H1 (cell line): ENCODE data around the gene CNTNAP3B. TPM values are rescaled to one million over a fixed set of nuclear protein-coding genes. Genes with fewer than 3 reads are reported as not detected.
"Not testable (repeated sequence)": the region's sequence is repeated elsewhere in the genome, so short reads cannot be mapped to it uniquely, and the experiment has no call there.

Experiments
- CTCF ChIA-PET: fragments of 300-600 bp; sonication (Branson Sonifier 250); formaldehyde crosslinking; loops from one replicate; lab custom pipeline; 2021; ENCODE audit not compliant: partially characterized antibody; lab: Charles Lee
- POLR2A ChIA-PET: fragments of 300-600 bp; sonication (Branson Sonifier 250); formaldehyde crosslinking; loops from one replicate; lab custom pipeline; 2021; ENCODE audit warnings: inconsistent platforms; ENCODE audit not compliant: partially characterized antibody; lab: Charles Lee
- DNase-seq, 2 experiments: peaks; one replicate each; pipeline versions ENCODE4 v3.0.0 to v3.0.0-alpha.2; 2010 to 2022; ENCODE audit warnings: low spot score in 2 of 2, low read depth in 1 of 2, mixed read lengths in 1 of 2
- FAIRE-seq: peaks from 2 replicates; lab custom pipeline; 2011; peaks lifted over from hg19 to GRCh38; lab: Jason Lieb, UNC
- H2AFZ ChIP-seq: 2 replicates; pipeline ENCODE4 v1.8.1; 2012; ENCODE audit warnings: low read length, inconsistent platforms
- H2AK5ac ChIP-seq: 2 replicates; pipeline ENCODE4 v1.6.1; 2013; ENCODE audit warnings: low read depth, low read length
- H2BK120ac ChIP-seq: replicated peaks from 2 replicates; pipeline ENCODE3; 2013; ENCODE audit warnings: low read depth, low read length, inconsistent platforms
- H2BK12ac ChIP-seq: 2 replicates; pipeline ENCODE4 v1.6.1; 2013; ENCODE audit warnings: low read depth, low read length
- H2BK15ac ChIP-seq: 2 replicates; pipeline ENCODE4 v1.6.1; 2013; ENCODE audit warnings: low read length
- H2BK20ac ChIP-seq: 2 replicates; pipeline ENCODE4 v1.6.1; 2013; ENCODE audit warnings: low read length
- H2BK5ac ChIP-seq: 2 replicates; pipeline ENCODE4 v1.6.1; 2013; ENCODE audit warnings: low read depth, low read length
- H3K14ac ChIP-seq: 2 replicates; pipeline ENCODE4 v1.6.1; 2013; ENCODE audit warnings: inconsistent platforms; ENCODE audit not compliant: insufficient read length
- H3K18ac ChIP-seq: 2 replicates; pipeline ENCODE4 v1.6.1; 2013; ENCODE audit warnings: low read length; ENCODE audit errors: extremely low read depth
- H3K23ac ChIP-seq: 2 replicates; pipeline ENCODE4 v1.6.1; 2013; ENCODE audit warnings: inconsistent platforms; ENCODE audit not compliant: insufficient read length
- H3K23me2 ChIP-seq: 2 replicates; pipeline ENCODE4 v1.6.1; 2013; ENCODE audit warnings: low read depth, low read length
- H3K27ac ChIP-seq: 2 replicates; pipeline ENCODE4 v1.6.1; 2011; ENCODE audit warnings: low read depth, low read length, inconsistent platforms
- H3K27me3 ChIP-seq, 4 experiments: replicated peaks in 1 of 4; 1 replicate in 1 of 4; 2 replicates in 3 of 4; pipeline versions ENCODE4 v1.6.1 to v1.8.1; 2011 to 2013; ENCODE audit warnings: low read length in 3 of 4, mild to moderate bottlenecking in 3 of 4, inconsistent platforms in 2 of 4, mixed read lengths in 2 of 4, moderate library complexity in 1 of 4; ENCODE audit not compliant: control insufficient read depth in 3 of 4, insufficient read depth in 3 of 4; ENCODE audit errors: extremely low read depth in 1 of 4
- H3K36me3 ChIP-seq, 4 experiments: 2 replicates each; pipeline versions ENCODE4 v1.6.1 to v1.8.1; 2011 to 2013; ENCODE audit warnings: mild to moderate bottlenecking in 4 of 4, low read length in 3 of 4, moderate library complexity in 2 of 4, control low read depth in 1 of 4, inconsistent platforms in 1 of 4; ENCODE audit not compliant: insufficient read depth in 4 of 4, control insufficient read depth in 2 of 4
- H3K4ac ChIP-seq: replicated peaks from 2 replicates; pipeline ENCODE3; 2013; ENCODE audit warnings: low read length, low read depth, mixed read lengths, inconsistent platforms; ENCODE audit not compliant: insufficient read length
- H3K4me1 ChIP-seq, 4 experiments: replicated peaks in 1 of 4; 1 replicate in 1 of 4; 2 replicates in 3 of 4; pipeline versions ENCODE4 v1.6.1 to v1.8.1; 2011 to 2013; ENCODE audit warnings: low read length in 3 of 4, inconsistent platforms in 2 of 4, mixed read lengths in 1 of 4; ENCODE audit not compliant: insufficient read depth in 4 of 4, control insufficient read depth in 3 of 4
- H3K4me2 ChIP-seq, 2 experiments: 2 replicates each; pipeline versions ENCODE4 v1.6.1 to v1.8.1; 2011 to 2013; ENCODE audit warnings: low read depth in 2 of 2, low read length in 2 of 2, control low read depth in 1 of 2, inconsistent platforms in 1 of 2, mild to moderate bottlenecking in 1 of 2; ENCODE audit not compliant: insufficient read depth in 1 of 2
- H3K4me3 ChIP-seq, 4 experiments: fragments of 200-600, 300-600 bp in 1 of 4; sonication (generic), shearing (Covaris generic), sonication (Bioruptor Twin) in 1 of 4; 2 replicates each; pipeline versions ENCODE4 v1.5.1 to v1.8.1; 2011 to 2016; ENCODE audit warnings: low read length in 4 of 4, low read depth in 3 of 4, control low read depth in 2 of 4, inconsistent platforms in 2 of 4, mild to moderate bottlenecking in 2 of 4, mixed read lengths in 1 of 4, moderate library complexity in 1 of 4; ENCODE audit not compliant: insufficient read depth in 2 of 4; ENCODE audit errors: extremely low read depth in 1 of 4
- H3K56ac ChIP-seq: replicated peaks from 2 replicates; pipeline ENCODE3; 2013; ENCODE audit warnings: low read depth, mild to moderate bottlenecking, mixed read lengths, low read length, inconsistent platforms; ENCODE audit not compliant: insufficient read length
- H3K79me1 ChIP-seq: 2 replicates; pipeline ENCODE4 v1.6.1; 2013; ENCODE audit warnings: low read depth, low read length, control low read depth
- H3K79me2 ChIP-seq, 2 experiments: 2 replicates each; pipeline versions ENCODE4 v1.6.1 to v1.8.1; 2012 to 2013; ENCODE audit warnings: low read length in 2 of 2, mild to moderate bottlenecking in 2 of 2, inconsistent platforms in 1 of 2; ENCODE audit not compliant: insufficient read depth in 2 of 2, control insufficient read depth in 1 of 2
- H3K9ac ChIP-seq, 4 experiments: replicated peaks in 1 of 4; 1 replicate in 1 of 4; 2 replicates in 3 of 4; pipeline versions ENCODE4 v1.6.1 to v1.8.1; 2011 to 2013; ENCODE audit warnings: low read depth in 3 of 4, low read length in 3 of 4, control low read depth in 2 of 4, mild to moderate bottlenecking in 2 of 4, moderate library complexity in 2 of 4, inconsistent platforms in 1 of 4; ENCODE audit errors: extremely low read depth in 1 of 4
- H3K9me3 ChIP-seq, 2 experiments: 2 replicates each; pipeline versions ENCODE4 v1.6.1 to v1.8.1; 2012 to 2013; ENCODE audit warnings: mild to moderate bottlenecking in 2 of 2, moderate library complexity in 2 of 2, control low read depth in 1 of 2, inconsistent platforms in 1 of 2, low read depth in 1 of 2, low read length in 1 of 2, mixed read lengths in 1 of 2; ENCODE audit not compliant: insufficient read depth in 2 of 2
- H4K20me1 ChIP-seq, 2 experiments: replicated peaks in 1 of 2; 2 replicates each; pipeline versions ENCODE3 to v1.8.1; 2011 to 2013; ENCODE audit warnings: inconsistent platforms in 2 of 2, low read length in 2 of 2, mild to moderate bottlenecking in 1 of 2; ENCODE audit not compliant: insufficient read depth in 2 of 2, control insufficient read depth in 1 of 2
- H4K5ac ChIP-seq: 2 replicates; pipeline ENCODE4 v1.6.1; 2013; ENCODE audit warnings: low read length, low read depth, mixed read lengths, inconsistent platforms; ENCODE audit not compliant: insufficient read length
- H4K8ac ChIP-seq: 2 replicates; pipeline ENCODE4 v1.8.0; 2013; ENCODE audit warnings: mild to moderate bottlenecking, moderate library complexity, low read length, inconsistent platforms; ENCODE audit not compliant: insufficient read depth; ENCODE audit errors: extremely low read depth
- H4K91ac ChIP-seq: replicated peaks from 2 replicates; pipeline ENCODE3; 2013; ENCODE audit warnings: low read length, mixed read lengths, inconsistent platforms; ENCODE audit not compliant: insufficient read length
- WGBS, 2 experiments: shearing (Covaris generic) in 1 of 2; methylation state at CpG; one replicate each; pipeline versions ENCODE4 v1.1.6 to v1.1.7; 2013 to 2015; ENCODE audit warnings: low lambda C conversion rate in 2 of 2, mixed read lengths in 2 of 2, inconsistent platforms in 1 of 2, low coverage in 1 of 2, missing lambda C conversion rate in 1 of 2; ENCODE audit not compliant: insufficient replicate concordance in 2 of 2, insufficient coverage in 1 of 2, insufficient read length in 1 of 2; ENCODE audit errors: extremely low coverage in 1 of 2, missing lambda C conversion rate in 1 of 2; 5-methylcytosine and 5-hydroxymethylcytosine counted together
- polyA plus RNA-seq, 7 experiments: library from polyadenylated mRNA; depleted of rRNA in 3 of 7; stranded (reverse) in 5 of 7; unstranded in 2 of 7; fragments of >200 nt in 5 of 7; fragments of 200-250 nt in 2 of 7; gene quantifications; 1 replicate in 5 of 7; 2 replicates in 1 of 7; 4 replicates in 1 of 7; pipeline versions ENCODE4 v1.2.1 to v1.2.3, GENCODE V29; 2011 to 2013; ENCODE audit warnings: missing spikeins in 2 of 7, mixed read lengths in 2 of 7
- total RNA-seq: library from RNA; stranded (reverse); fragmentation: NEBNext Ultra II Directional; extraction: Animal tissue kit (Norgen Biotek cat#: 25700); gene quantifications from 2 replicates; pipeline ENCODE4 v1.2.1, GENCODE V29; 2021

CNTNAP3B gene
- total and polyA plus RNA-seq, 2 of the 8 experiments (the other 6 are each of a cell fraction or from before 2014, with no cell fraction given), result 1.3 to 2.9 TPM

DNA sequence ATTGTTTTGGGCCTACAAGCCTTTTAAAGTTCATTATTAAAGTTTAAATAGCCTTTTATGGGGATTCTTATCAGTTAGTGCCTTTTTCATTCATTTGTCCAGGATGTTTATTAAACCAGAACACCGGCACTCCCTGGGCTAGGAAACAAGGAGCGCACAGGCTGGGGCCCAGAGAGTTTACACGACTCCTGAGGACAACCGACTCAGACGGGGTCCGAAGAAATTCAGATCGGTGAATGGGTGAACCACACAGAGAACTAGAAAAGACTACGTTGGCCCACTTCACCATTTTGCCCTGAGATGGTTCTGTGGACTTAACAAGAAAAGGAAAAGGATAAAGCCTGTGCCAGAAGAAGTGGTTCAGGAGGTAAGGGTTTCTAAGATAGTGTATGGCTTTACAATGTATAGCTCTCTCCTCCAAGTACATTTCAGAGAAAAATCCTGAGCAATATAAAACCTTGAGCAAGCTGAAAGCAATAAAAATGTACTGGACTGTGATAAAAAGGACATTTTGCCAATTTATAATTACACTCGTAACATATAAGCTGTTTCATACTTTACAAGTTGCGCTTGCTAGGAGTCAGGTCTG lies 84.7 kb downstream of the CNTNAP3B start:
- H4K5ac ChIP-seq, H2BK120ac ChIP-seq, H2BK15ac ChIP-seq, DNase-seq, H4K91ac ChIP-seq, H2AFZ ChIP-seq, H3K36me3 ChIP-seq, CTCF ChIA-PET, H3K23ac ChIP-seq, H3K18ac ChIP-seq, H3K9me3 ChIP-seq, H2BK20ac ChIP-seq, H4K8ac ChIP-seq, H3K79me2 ChIP-seq, H3K4me2 ChIP-seq, H3K4me3 ChIP-seq, H3K9ac ChIP-seq, H3K14ac ChIP-seq, POLR2A ChIA-PET, H2BK5ac ChIP-seq, H3K4me1 ChIP-seq, H3K4ac ChIP-seq, H3K27ac ChIP-seq, H4K20me1 ChIP-seq, FAIRE-seq, H3K79me1 ChIP-seq, H3K23me2 ChIP-seq, H3K56ac ChIP-seq, H2AK5ac ChIP-seq, H2BK12ac ChIP-seq, H3K27me3 ChIP-seq: not testable (repeated sequence)
- 71% methylated on average over 7 of the region's 10 CpGs; no CpG with 5 or more reads in 1 of the 2 experiments for WGBS, 2 experiments

DNA sequence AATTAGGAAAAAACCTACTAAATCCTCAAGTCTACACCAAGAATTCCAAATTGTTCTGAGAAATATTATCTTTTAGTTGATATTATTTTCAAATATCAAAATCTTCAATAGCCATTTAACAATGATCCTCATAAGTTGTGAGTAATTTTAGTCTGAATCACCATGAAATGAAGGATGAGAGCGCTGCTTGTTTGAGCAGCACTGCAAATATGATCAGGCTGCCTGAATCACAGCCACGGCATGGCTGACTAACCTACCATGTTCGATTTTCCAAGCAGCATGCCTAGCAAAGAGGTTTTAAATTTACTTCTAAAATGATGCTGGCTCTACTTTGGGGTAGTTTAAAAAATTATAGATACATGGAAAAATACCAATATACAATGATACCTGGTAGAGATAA lies 95.7 kb downstream of the CNTNAP3B start:
- H2BK120ac ChIP-seq, H3K79me1 ChIP-seq, H2AK5ac ChIP-seq, H3K56ac ChIP-seq, H4K91ac ChIP-seq, H2BK15ac ChIP-seq, H3K4ac ChIP-seq, H2BK12ac ChIP-seq, DNase-seq, H3K14ac ChIP-seq, H2BK20ac ChIP-seq, H3K4me3 ChIP-seq, H4K20me1 ChIP-seq, H3K9me3 ChIP-seq, H4K8ac ChIP-seq, H3K23ac ChIP-seq, H3K4me1 ChIP-seq, H3K4me2 ChIP-seq, H3K36me3 ChIP-seq, FAIRE-seq, H2BK5ac ChIP-seq, CTCF ChIA-PET, POLR2A ChIA-PET, H3K23me2 ChIP-seq, H3K9ac ChIP-seq, H3K27me3 ChIP-seq, H3K27ac ChIP-seq, H4K5ac ChIP-seq, H3K79me2 ChIP-seq, H2AFZ ChIP-seq, H3K18ac ChIP-seq: not testable (repeated sequence)
- no CpG with 5 or more reads among the region's 3 CpGs for WGBS, 2 experiments
